Skin epidermis (tissue), 12 donors: ENCODE results near the gene RTP5.
A peak's percentile ranks its signal among the peaks of the same experiment; 100 is the strongest.

Experiments used
- H3K27ac ChIP-seq, 21 experiments: fragments of 200-600 bp; sonication (generic) in 11 of 21; one replicate each; pipeline ENCODE4 v1.5.0; 2020; ENCODE audit warnings: mild to moderate bottlenecking in 3 of 21, inconsistent platforms in 2 of 21, moderate library complexity in 2 of 21
- H3K4me3 ChIP-seq, 7 experiments: fragments of 200-600 bp; sonication (generic) in 2 of 7; one replicate each; pipeline ENCODE4 v1.5.0; 2020; ENCODE audit warnings: inconsistent platforms in 2 of 7, mild to moderate bottlenecking in 2 of 7, moderate library complexity in 1 of 7

RTP5 gene

GRCh38 chr2:241877989-241878970, 8.8 kb downstream of the RTP5 start:
- Histone ChIP-seq H3K4me3 (no peak overlapping the region), H3K27ac (no peak overlapping the region)

DNA sequence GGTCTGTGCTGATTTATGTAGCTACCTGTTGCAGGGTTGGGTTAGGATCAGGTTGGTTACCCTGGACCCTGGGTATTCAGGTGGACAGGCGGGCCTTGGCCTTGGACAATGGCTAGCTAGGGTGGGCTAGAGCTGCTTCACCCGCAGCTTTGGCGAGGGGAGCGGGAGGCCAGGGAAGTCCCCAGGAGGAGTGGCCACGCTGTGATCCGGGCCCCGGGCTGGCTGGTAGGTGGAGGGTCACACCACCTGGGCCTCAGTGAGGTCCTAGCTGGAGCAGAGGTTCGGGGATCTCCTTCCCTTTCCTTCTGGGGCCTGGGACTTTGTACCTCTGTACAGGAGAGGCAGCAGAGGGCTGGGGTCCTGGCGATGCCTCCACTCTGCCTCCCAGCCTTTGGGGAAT, 9.8 kb downstream of the RTP5 start:
- Histone ChIP-seq H3K27ac (no peak overlapping the region), H3K4me3 (no peak overlapping the region)

DNA sequence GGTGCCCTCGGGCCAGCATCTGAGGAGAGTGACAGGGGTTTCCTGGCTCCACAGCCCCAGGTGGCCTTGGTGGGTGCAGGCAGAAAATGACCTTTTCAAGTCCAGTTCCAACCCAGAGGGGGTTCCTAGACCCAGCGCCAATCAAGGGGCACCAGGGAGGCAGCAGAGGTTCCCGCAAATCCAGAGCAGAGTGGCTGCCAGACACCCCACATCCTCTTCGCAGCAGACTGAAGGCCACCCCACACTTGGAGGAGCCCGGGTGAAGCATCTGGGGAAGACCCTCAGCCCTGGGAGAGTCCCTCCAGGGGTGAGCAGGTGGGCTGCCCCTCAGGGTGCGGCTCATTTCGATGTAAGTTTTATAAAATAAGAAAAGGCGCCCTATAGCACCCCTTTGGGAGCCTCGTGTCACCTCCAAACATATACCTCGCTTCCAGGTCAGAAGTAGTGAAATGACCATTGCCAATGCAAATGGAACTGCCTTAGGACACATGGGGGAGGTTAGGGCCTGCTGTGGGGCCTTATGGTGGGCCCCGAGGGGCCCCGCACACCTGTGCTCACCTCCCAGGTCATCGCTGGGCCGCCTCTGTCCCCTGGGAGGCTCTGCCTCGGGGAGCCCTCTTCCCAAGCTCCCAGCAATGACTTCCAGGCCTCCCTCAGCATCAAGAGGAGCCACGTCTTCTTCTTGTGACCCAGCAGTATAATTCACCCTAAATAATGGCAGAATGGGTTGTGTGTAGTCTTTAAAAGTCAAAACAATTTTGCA, 11.0 kb downstream of the RTP5 start:
- Histone ChIP-seq H3K4me3 (peak overlapping the region in 6 of 7 experiments; percentile 43 to 62 (median 48)), H3K27ac (peak overlapping the region in 13 of 21 experiments; percentile 12 to 87 (median 65))

DNA sequence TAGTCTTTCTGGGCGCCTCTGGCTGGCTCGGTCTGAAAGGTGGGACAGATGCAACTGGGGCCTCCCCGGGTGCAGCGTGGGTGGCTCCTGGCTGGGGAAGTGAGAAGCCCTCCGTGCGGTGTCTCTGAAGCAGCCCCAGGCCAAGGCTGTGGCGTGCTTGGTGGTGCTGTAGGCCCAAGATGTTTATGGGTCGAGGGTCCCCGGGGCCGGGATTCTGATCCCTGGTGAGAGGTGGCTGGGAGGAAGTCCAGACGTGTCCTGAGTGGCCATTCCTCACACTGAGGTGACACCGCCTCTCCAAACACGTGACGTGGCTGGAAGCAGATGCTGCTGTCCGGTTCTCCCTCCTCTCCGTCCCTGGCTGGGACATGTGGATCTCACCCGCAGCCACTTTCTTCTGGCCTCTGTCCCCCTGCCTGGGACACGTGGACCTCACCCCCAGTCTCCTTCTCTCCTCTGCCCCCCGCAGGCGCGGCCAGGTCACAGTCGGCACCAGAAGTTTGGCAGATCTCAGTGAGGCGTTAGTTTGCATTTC, 12.6 kb downstream of the RTP5 start:
- Histone ChIP-seq H3K27ac (peak overlapping the region in 18 of 21 experiments; percentile 6 to 87 (median 64)), H3K4me3 (peak overlapping the region; percentile 9 to 62 (median 47))

DNA sequence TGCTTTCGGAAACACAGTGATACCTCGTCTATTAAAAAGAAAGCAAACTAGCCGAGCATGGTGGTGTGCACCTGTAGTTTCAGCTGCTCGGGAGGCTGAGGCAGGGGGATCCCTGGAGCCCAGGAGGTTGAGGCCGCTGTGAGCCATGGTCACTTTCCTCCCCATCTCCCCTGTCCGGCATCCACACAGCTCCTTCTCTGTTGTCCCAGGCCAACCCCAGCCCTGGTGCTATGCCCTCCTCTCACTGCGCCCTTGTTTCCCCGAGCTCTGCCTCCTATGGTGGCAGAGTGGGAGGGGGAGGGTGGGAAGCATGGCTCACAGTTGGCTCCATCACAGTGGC, 15.4 kb downstream of the RTP5 start:
- no peak overlapping the region for H3K4me3 ChIP-seq
- no peak overlapping the region for H3K27ac ChIP-seq

GRCh38 chr2:241885291-241885945, 15.9 kb downstream of the RTP5 start:
- Histone ChIP-seq H3K4me3 (no peak overlapping the region), H3K27ac (no peak overlapping the region)

GRCh38 chr2:241885946-241886643, 16.6 kb downstream of the RTP5 start:
- Histone ChIP-seq H3K4me3 (no peak overlapping the region), H3K27ac (no peak overlapping the region)

GRCh38 chr2:241886840-241887447, 17.4 kb downstream of the RTP5 start:
- Histone ChIP-seq H3K4me3 (no peak overlapping the region), H3K27ac (no peak overlapping the region)

DNA sequence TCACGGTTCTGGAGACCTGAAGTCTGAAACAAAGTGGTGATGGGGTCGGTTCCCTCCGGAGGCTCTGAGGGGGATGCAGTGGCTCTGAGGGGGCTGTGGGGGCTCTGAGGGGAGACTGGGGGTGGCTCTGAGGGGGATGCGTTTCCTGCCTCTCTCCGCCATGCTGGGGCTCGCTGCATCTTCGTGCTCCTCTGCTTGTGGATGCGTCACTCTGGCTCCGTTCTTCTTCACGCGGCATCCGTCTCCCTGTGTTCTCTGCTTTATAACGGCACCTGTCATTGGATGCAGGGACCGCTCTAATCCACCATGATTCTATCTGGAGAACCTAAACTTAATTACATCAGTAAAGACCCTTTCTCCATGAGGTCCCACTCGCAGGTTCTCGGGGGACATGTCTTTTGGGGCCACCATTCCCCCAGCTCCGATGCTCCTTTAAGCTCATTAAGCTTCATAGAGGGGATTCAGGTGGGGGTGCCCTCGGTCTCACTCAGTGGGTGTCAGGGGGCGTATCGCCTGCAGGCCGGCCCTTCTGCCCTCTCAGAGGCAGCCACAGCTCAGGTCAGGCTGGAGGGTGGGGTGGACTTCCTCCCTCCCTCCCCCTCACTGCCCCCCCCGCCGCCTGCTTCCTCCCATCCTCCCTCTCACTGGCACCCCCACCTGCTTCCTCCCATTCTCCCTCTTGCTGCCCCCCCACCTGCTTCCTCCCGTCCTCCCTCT, 18.4 kb downstream of the RTP5 start:
- Histone ChIP-seq H3K27ac (no peak overlapping the region), H3K4me3 (no peak overlapping the region)

DNA sequence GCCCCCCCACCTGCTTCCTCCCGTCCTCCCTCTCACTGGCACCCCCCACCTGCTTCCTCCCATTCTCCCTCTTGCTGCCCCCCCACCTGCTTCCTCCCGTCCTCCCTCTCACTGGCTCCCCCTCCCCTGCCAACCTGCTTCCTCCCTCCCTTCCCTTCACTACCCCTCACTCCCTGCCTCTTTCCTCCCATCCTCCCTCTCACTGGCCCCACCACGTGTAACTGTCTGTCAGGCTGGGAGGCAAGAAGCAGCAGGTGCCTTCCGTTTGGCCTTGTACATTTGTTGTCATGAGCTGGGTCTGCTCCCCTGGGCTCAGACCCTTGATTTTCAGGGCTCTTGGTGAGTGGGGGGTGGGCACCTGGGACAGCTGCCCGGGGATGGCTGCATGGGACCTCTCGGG, 19.1 kb downstream of the RTP5 start:
- no peak overlapping the region for H3K4me3 ChIP-seq
- H3K27ac ChIP-seq, result no peak overlapping the region

GRCh38 chr2:241890524-241891235, 21.2 kb downstream of the RTP5 start:
- peak overlapping the region in 2 of 21 experiments; percentile 24 to 73 for H3K27ac ChIP-seq
- H3K4me3 ChIP-seq, result no peak overlapping the region

DNA sequence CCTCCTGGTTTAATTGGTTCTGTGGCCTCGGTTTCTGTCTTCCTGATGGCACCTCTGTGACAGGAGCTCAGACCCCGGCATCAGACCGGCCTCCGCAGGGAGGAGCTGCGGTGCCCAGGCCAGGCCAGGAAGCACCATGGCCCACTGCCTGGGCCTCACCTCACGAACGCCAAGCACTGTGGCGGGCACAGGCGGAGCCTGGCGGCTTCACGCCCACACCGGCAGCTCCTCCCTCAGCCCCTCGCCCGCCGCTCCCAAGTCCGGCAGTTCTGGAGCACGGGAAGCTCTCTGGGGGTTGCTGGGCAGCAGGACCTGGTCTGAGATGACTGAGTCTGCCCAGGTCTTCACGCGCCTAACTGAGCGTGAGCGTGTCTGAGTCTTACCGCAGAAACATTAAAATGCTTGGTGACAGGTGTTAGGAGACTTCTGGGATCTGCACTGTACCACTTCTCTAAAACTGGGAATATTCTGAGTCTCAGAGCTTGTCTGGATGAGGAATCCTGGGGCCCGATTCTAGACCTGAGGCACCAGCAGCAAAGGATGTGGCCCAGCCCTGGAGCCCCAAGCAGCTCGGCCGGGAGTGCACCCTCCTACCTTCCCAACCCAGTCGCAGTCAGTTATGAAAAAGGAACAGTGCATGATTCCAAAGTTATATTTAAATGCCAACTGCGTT, 21.9 kb downstream of the RTP5 start:
- Histone ChIP-seq H3K27ac (peak overlapping the region in 8 of 21 experiments; percentile 15 to 73 (median 32)), H3K4me3 (no peak overlapping the region)

DNA sequence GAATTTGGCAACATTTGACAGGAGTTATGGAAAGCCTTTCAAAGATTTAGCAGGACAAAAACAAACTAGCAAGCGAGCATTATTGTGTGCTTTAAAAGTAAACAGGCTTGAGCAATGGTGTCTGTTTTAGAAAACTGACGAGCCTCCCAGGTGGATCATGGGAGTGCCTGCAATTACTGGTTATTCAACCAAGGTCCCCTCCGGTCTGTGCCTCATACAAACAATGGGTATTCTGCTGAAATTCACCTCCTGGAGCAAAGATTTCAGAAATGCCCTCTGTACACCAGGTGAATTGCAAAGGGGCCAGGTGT, 22.4 kb downstream of the RTP5 start:
- H3K27ac ChIP-seq, result peak overlapping the region in 5 of 21 experiments; percentile 15 to 73 (median 38)
- H3K4me3 ChIP-seq, result no peak overlapping the region

DNA sequence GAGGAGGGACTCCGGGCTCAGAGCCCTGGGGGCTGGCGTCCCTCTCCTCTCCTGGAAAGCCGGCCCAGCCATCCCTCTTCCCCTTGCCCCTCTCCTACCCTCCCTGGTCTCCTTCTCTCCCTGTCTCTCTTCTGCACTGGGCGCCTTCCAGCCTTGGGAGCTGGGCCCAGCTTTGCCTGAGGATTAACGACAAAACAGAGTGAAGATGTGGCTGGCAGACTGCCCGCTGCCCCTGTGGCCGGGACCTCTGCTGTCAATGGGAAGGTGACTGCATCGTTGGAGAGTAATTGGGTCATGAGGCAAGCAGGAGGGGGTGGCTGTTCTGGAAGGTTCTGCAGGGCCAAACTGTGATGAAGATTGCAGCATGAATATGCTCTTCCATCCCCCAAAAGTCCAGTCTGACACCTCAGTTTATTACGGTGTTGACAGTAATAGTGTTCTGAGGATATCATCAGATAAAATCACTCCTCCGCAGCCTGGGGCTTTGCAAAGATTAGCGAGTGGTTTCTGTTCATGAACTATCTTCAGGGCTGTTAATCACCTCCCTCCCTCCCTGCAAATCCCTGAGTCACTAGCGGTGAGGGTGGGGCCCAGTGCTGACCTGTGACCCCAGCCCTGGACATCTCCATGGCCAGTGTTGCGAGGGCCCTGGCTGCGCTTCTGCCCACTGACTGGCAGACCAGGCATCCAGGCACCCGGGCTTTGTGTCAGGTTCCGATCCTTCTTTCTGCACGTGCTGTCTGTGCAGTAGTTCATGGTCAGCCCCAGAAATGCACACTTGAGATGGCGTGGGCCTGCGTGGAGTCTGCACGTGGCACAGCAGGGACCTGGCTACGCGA, 23.0 kb downstream of the RTP5 start:
- peak overlapping the region in 4 of 21 experiments; percentile 26 to 45 (median 30) for H3K27ac ChIP-seq
- H3K4me3 ChIP-seq, result no peak overlapping the region

DNA sequence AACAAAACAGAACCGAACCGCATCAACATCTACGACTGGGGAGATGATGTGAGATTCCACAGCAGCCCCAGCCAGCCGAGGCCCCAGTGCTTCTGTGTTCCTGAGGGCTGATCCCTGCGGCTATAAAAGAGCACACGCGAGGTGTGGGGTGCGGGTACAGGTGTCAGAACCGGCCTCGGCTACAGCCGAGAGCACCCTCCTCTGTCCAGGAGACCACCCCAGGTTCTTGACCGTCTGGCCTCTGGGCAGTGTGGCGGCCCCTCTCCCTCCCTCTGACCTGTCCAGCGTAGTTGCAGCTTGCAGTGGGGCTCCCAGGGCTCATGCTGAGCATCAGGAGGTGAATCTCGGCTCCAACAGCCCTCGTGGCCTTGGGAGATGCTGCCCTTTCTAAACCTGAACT, 23.7 kb downstream of the RTP5 start:
- Histone ChIP-seq H3K27ac (no peak overlapping the region), H3K4me3 (no peak overlapping the region)

GRCh38 chr2:241894056-241894641, 24.6 kb downstream of the RTP5 start:
- peak overlapping the region in 2 of 21 experiments; percentile 72 to 77 for H3K27ac ChIP-seq
- H3K4me3 ChIP-seq, result no peak overlapping the region
